ENCODE measurements around the gene GRAMD4. TPM values are rescaled to one million over a fixed set of nuclear protein-coding genes. Genes with fewer than 3 reads are reported as not detected.

The GRAMD4 gene
- total RNA-seq, 1 donor from 2014 or later = 87.1 TPM

GRCh38 chr22:46690146-46690545, 70.0 kb downstream of the GRAMD4 start:
- intact Hi-C loops (cut with micrococcal nuclease) = no loop called here
- peaks cover 10% of the 10 kb centered on the region for H3K4me1 Mint-ChIP-seq (ENCODE audit: low read depth)
- H3K9me3 Mint-ChIP-seq = no peaks in the 10 kb centered on the region
- no peak for DNase-seq (ENCODE audit: low spot score)
- H3K4me3 Mint-ChIP-seq = no peak overlapping the region
- no peaks in the 10 kb centered on the region for H3K27me3 Mint-ChIP-seq (ENCODE audit: insufficient read depth)
- peaks cover 32% of the 10 kb centered on the region for H3K36me3 Mint-ChIP-seq (ENCODE audit: low read depth)
- H3K27ac Mint-ChIP-seq = no peak overlapping the region

- Mint-ChIP-seq H3K4me3 (no peak overlapping the region), H3K27ac (no peak overlapping the region), H3K36me3 (ENCODE audit: low read depth) (peaks cover 26% of the 10 kb centered on the region), H3K27me3 (ENCODE audit: insufficient read depth) (no peaks in the 10 kb centered on the region), H3K9me3 (no peaks in the 10 kb centered on the region), H3K4me1 (ENCODE audit: low read depth) (no peaks in the 10 kb centered on the region)
- DNase-seq (ENCODE audit: low spot score) = no peak
- intact Hi-C loops (cut with micrococcal nuclease) = no loop called here
Observed at GRCh38 chr22:46691571-46691970, 71.4 kb downstream of the GRAMD4 start.

DNA sequence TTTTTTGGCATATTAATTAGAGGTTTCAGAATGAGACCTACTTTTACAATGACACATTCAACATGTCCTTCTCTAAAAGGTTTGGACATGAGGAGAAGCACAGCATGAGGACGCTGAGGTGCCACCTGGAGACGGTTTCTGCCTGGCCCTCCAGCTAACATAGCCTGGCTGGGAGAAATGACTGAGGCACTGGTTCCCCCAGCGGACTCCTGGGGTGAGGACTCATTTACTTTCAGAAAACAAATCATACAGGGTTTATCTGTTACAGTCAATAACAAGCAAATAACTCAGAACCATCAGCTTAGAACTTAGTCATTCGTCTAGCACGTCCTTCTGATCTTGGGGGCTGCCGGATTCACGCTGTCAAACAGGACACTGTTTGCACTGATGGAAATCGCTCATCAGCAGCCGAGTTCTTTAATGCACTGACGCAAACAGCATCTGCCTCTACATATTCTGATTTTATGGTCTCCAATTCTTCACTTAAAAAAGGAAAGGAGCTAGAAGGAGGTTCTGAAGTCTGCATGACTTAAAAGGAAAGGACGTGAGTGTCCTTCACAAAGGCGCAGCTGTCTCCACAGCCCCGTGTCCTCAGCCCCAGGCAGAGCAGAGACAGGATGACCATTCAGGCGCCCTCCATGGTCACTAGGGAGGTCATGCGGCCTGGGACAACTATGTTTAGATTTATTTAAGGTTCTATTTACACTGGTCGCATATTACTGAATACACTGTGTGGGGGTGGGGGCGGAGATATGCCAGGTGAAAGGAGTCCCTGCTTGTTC, 73.6 kb downstream of the GRAMD4 start:
- no peak overlapping the region for H3K27ac Mint-ChIP-seq
- H3K36me3 Mint-ChIP-seq (ENCODE audit: low read depth) = peaks cover 29% of the 10 kb centered on the region
- H3K9me3 Mint-ChIP-seq = no peaks in the 10 kb centered on the region
- no peak for DNase-seq (ENCODE audit: low spot score)
- H3K27me3 Mint-ChIP-seq (ENCODE audit: insufficient read depth) = no peaks in the 10 kb centered on the region
- H3K4me3 Mint-ChIP-seq = no peak overlapping the region
- intact Hi-C loops (cut with micrococcal nuclease) = no loop called here
- no peaks in the 10 kb centered on the region for H3K4me1 Mint-ChIP-seq (ENCODE audit: low read depth)

GRCh38 chr22:46694416-46695170, 74.4 kb downstream of the GRAMD4 start:
- Mint-ChIP-seq H3K27ac (no peak overlapping the region), H3K27me3 (ENCODE audit: insufficient read depth) (no peaks in the 10 kb centered on the region), H3K36me3 (ENCODE audit: low read depth) (peaks cover 35% of the 10 kb centered on the region), H3K4me3 (no peak overlapping the region), H3K9me3 (no peaks in the 10 kb centered on the region), H3K4me1 (ENCODE audit: low read depth) (no peaks in the 10 kb centered on the region)
- no peak for DNase-seq (ENCODE audit: low spot score)
- intact Hi-C loops (cut with micrococcal nuclease) = no loop called here

DNA sequence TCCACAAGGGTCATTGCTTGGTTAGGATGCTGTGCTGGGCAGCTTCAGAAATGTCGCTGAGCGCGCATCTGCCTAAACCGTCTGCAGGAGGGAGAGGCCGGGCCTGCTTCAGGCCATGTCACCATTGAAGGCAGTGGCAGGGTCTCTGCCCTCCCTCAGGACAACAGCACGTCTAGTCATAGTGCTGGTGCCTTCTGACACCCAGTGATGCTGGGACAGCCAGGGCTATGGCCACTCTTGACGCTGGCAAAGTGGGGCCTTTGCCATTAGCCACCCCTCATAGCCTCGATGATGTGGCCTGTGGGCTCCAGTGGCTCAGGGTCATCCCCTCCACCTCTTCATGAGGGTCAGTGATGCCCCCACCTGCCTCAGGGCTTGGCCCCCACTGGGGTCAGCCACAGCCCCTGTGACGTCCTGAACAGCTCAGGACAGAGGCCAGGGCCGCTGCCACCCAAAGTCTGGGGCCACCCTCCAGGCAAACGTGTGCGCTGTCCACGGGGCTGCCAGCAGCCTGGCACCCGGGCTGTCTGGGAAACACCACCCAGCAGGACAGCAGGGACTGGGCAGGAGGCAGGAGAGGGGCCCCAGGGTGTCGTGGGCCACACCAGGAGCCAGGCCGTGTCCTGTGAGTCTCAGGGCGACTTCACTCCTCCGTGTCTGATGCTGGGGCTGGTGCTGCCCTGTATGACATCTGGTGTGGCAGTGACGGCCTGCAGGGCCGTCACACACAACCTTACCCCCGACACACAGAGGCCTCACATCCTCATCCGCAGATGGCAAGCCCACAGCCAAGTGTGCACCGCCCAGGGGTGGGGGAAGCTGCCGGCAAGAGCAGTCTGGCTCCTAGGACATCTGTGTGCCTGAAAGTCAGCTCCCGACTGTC, 75.4 kb downstream of the GRAMD4 start:
- no peaks in the 10 kb centered on the region for H3K4me1 Mint-ChIP-seq (ENCODE audit: low read depth)
- no peak for DNase-seq (ENCODE audit: low spot score)
- no peaks in the 10 kb centered on the region for H3K9me3 Mint-ChIP-seq
- intact Hi-C loops (cut with micrococcal nuclease) = no loop called here
- no peaks in the 10 kb centered on the region for H3K27me3 Mint-ChIP-seq (ENCODE audit: insufficient read depth)
- no peak overlapping the region for H3K4me3 Mint-ChIP-seq
- no peak overlapping the region for H3K27ac Mint-ChIP-seq
- peaks cover 32% of the 10 kb centered on the region for H3K36me3 Mint-ChIP-seq (ENCODE audit: low read depth)

- Mint-ChIP-seq H3K27me3 (ENCODE audit: insufficient read depth) (no peaks in the 10 kb centered on the region), H3K4me1 (ENCODE audit: low read depth) (no peaks in the 10 kb centered on the region), H3K4me3 (no peak overlapping the region), H3K36me3 (ENCODE audit: low read depth) (peaks cover 27% of the 10 kb centered on the region), H3K27ac (no peak overlapping the region), H3K9me3 (no peaks in the 10 kb centered on the region)
- DNase-seq (ENCODE audit: low spot score) = no peak
- intact Hi-C loops (cut with micrococcal nuclease) = no loop called here
Observed at GRCh38 chr22:46696229-46696518, 76.0 kb downstream of the GRAMD4 start.

GRCh38 chr22:46696614-46697013, 76.4 kb downstream of the GRAMD4 start:
- H3K27me3 Mint-ChIP-seq (ENCODE audit: insufficient read depth) = no peaks in the 10 kb centered on the region
- no peaks in the 10 kb centered on the region for H3K4me1 Mint-ChIP-seq (ENCODE audit: low read depth)
- H3K27ac Mint-ChIP-seq = no peak overlapping the region
- intact Hi-C loops (cut with micrococcal nuclease) = no loop called here
- peaks cover 24% of the 10 kb centered on the region for H3K36me3 Mint-ChIP-seq (ENCODE audit: low read depth)
- no peaks in the 10 kb centered on the region for H3K9me3 Mint-ChIP-seq
- H3K4me3 Mint-ChIP-seq = no peak overlapping the region
- DNase-seq (ENCODE audit: low spot score) = no peak

- H3K27me3 Mint-ChIP-seq (ENCODE audit: insufficient read depth) = no peaks in the 10 kb centered on the region
- H3K36me3 Mint-ChIP-seq (ENCODE audit: low read depth) = peaks cover 22% of the 10 kb centered on the region
- intact Hi-C loops (cut with micrococcal nuclease) = no loop called here
- H3K27ac Mint-ChIP-seq = no peak overlapping the region
- no peak for DNase-seq (ENCODE audit: low spot score)
- no peak overlapping the region for H3K4me3 Mint-ChIP-seq
- H3K4me1 Mint-ChIP-seq (ENCODE audit: low read depth) = no peaks in the 10 kb centered on the region
- no peaks in the 10 kb centered on the region for H3K9me3 Mint-ChIP-seq
Observed at GRCh38 chr22:46697811-46698515, 77.8 kb downstream of the GRAMD4 start.

DNA sequence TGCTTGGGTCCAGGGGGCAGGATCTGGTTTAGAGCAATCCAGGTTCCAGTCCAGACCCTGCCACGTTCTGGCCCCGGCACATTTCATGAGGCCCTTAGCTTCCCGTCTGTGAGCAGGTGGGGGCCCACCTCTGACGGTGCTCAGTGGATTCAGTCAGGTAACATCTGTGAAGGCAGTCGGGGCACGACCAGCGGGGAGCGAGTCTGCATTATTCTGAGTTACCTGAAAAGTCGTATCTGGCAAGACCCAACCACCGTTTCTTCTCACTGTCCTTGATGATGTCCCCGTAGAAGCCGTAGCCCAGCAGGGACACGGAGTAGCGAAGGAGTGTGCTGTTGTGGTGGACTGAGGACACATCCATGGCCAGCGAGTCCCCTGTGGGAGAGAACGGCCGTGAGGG, 78.9 kb downstream of the GRAMD4 start:
- peaks cover 24% of the 10 kb centered on the region for H3K36me3 Mint-ChIP-seq (ENCODE audit: low read depth)
- peak overlapping the region; percentile 61 for H3K27ac Mint-ChIP-seq
- no peaks in the 10 kb centered on the region for H3K4me1 Mint-ChIP-seq (ENCODE audit: low read depth)

GRCh38 chr22:46701262-46701661, 81.1 kb downstream of the GRAMD4 start:
- Mint-ChIP-seq H3K4me1 (ENCODE audit: low read depth) (no peaks in the 10 kb centered on the region), H3K36me3 (ENCODE audit: low read depth) (peaks cover 33% of the 10 kb centered on the region), H3K27ac (no peak overlapping the region), H3K27me3 (ENCODE audit: insufficient read depth) (no peaks in the 10 kb centered on the region), H3K9me3 (no peaks in the 10 kb centered on the region), H3K4me3 (no peak overlapping the region)
- no peak for DNase-seq (ENCODE audit: low spot score)
- intact Hi-C loops (cut with micrococcal nuclease) = no loop called here

More for the DNA sequence above, 78.9 kb downstream of the GRAMD4 start:
- no peak for DNase-seq (ENCODE audit: low spot score)
- intact Hi-C loops (cut with micrococcal nuclease) = no loop called here
- no peaks in the 10 kb centered on the region for H3K9me3 Mint-ChIP-seq
- H3K27me3 Mint-ChIP-seq (ENCODE audit: insufficient read depth) = no peaks in the 10 kb centered on the region
- H3K4me3 Mint-ChIP-seq = no peak overlapping the region

- Mint-ChIP-seq H3K4me1 (ENCODE audit: low read depth) (no peaks in the 10 kb centered on the region), H3K9me3 (no peaks in the 10 kb centered on the region), H3K27me3 (ENCODE audit: insufficient read depth) (no peaks in the 10 kb centered on the region), H3K36me3 (ENCODE audit: low read depth) (peaks cover 42% of the 10 kb centered on the region), H3K4me3 (no peak overlapping the region), H3K27ac (no peak overlapping the region)
- intact Hi-C loops (cut with micrococcal nuclease) = no loop called here
- no peak for DNase-seq (ENCODE audit: low spot score)
Observed at GRCh38 chr22:46703171-46703995, 83.2 kb downstream of the GRAMD4 start.

DNA sequence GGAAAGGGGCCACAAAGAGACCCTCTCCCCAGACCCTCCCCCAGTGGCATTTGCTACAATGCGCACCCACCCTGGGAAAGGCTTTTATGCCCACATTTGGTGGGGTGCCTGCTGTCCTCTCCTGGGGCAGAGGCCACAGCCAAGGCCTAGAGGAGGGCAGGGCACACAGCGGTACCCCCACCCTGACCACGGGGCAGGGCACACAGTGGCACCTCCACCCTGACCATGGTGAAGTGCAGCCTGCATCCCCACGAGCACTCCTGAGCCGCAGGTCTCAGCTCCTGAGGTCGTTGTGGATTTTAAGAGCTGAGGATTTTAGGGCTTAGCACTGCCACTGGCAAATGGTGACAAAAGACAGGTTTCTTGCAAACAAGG, 83.8 kb downstream of the GRAMD4 start:
- no peaks in the 10 kb centered on the region for H3K27me3 Mint-ChIP-seq (ENCODE audit: insufficient read depth)
- H3K9me3 Mint-ChIP-seq = no peaks in the 10 kb centered on the region
- peaks cover 46% of the 10 kb centered on the region for H3K36me3 Mint-ChIP-seq (ENCODE audit: low read depth)
- H3K4me1 Mint-ChIP-seq (ENCODE audit: low read depth) = no peaks in the 10 kb centered on the region
- intact Hi-C loops (cut with micrococcal nuclease) = no loop called here
- no peak overlapping the region for H3K27ac Mint-ChIP-seq
- DNase-seq (ENCODE audit: low spot score) = no peak
- H3K4me3 Mint-ChIP-seq = no peak overlapping the region
